T47D (cell line): Measurements from ENCODE around the gene C12orf43.

Experiments
- DNase-seq, 2 experiments: peaks; one replicate each; pipeline versions ENCODE4 v3.0.0 to v3.0.0-alpha.2; 2011 to 2012; ENCODE audit warnings: low read depth in 1 of 2, low spot score in 1 of 2
- JUND ChIP-seq: IDR thresholded peaks from 2 replicates; pipeline ENCODE4 v1.6.1; 2012; ENCODE audit warnings: low read depth
- in situ Hi-C: cut with HindIII; loops from 2 replicates; pipeline ENCODE4 v1.10.0; 2016; ENCODE audit warnings: low sequenced_read_pairs, low pct_unique_long_range_greater_than_20kb

C12orf43 gene

DNA sequence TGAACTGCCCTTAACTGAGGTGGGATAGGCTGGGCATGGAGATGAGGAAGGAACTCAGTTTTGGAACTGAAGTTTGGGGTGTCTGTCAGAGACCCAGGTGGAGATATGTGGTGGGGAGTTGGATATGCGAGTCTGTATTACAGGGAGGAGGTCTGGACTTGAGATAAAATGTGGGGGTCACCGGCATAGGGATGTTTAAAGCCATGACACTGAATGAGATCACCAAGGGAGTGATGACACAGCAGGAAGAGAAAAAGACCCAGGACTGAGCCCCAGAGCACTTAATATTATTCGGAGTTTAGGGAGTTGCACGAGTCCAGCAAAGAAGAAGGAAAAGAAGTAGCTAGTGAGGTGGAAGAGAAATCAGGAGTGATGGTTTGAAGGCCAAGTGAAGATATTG is 26.8 kb upstream of the C12orf43 start:
- in situ Hi-C loops: no loop called here
- no peak for TF ChIP-seq JUND

DNA sequence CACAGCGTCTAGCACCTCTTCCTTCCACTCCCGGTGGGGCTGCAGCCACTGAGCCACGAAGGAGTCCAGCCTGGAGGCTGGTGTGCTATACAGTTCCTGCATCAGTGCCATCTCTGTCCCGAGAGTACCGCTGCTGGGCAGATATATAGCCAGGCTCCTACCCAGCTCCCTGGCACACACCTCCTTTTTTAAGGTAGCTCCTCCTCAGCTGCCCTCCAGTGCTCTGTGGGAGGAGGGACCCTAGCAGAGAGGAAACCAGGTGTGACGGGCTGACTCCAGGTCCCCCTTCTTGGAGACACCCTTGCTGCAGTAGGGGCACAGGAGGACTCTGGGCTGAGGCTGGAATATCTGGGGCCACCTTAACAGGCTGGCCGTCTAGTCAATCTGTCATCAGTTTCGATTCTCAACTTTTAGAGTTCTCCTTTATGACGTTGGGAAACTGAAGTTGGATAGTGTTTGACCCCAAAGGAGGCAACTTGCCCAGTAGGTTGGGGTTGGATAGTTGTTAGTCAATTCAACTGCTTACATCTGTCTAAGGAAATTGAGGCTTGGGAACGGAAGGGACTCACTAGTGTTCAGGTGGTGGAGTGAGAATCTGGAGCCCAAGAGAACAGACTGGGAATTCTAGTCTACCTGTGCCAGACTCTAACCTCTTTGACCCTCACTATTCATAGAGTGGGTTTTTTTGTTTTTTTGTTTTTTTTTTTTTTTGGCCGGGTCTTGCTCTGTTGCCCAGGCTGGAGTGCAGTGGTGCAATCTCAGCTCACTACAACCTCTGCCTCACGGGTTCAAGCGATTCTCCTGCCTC is 22.8 kb upstream of the C12orf43 start, which contains the start of gene OASL:
TSS of gene OASL (minus strand) at position 386 of the 808 bp plus-strand sequence. CDS start at position 111, 275 bp downstream.
- TF ChIP-seq JUND: no peak
- DNase-seq: peak; percentile 64 to 79
- in situ Hi-C loops: no loop called here

More for the DNA sequence above, 26.8 kb upstream of the C12orf43 start:
- no peak for DNase-seq

DNA sequence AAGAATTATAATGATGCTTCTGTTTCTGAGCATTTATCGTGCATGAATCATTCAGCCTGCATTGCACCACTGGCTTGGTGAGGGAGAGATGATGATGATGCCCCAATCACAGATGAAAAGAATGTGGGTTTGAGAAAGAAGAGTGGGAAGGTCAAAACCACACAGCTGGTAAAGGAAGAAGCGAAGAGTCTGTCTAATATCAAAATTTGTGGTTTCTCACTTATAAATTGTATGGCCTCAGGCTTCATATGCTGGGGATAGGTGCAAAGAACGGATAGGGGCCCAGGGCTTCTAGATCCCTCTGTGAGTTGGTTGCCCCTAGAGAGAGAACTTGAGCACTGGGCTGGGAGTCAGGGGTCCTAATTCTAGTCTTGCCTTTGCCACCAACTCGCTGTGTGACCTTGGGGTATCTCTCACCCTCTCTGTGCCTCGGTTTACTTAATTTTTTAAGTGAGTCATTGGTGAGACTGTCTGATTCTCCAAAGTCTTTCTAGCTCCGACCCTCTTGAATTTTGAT is 20.6 kb upstream of the C12orf43 start:
- no peak for DNase-seq
- TF ChIP-seq JUND: no peak
- in situ Hi-C loops: no loop called here

DNA sequence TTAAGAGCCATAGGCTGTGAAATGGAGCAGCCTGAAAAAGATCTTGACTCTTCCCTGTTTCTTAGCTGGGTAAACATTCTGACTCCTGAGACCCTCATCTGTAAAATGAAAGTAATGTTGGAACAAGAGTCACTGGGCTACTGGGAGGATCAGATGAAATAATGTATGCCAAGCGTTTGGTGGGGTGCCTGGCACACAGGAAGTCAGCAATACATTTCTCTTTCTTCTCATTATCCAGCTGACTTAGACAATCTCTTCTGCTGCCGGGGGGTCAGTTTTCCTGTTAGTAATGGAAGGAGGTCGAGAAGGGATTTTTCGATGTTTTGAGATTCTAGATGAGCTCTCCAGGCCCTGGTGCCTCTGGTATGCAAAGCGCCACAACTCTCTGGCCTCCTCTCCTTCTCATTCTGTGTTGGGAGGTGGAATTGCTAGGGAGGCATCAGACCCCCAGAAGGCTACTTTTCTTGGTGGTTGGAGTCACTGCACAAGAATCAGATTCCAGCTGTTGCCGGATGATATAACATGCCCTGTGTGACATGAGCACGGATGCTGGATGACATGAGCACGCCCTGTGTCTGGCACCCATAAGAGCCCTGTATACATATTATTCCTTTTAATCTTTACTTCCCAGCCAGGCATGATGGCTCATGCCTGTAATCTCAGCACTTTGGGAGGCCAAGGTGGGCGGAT is 18.5 kb upstream of the C12orf43 start:
- TF ChIP-seq JUND: no peak
- in situ Hi-C loops: no loop called here
- no peak for DNase-seq

DNA sequence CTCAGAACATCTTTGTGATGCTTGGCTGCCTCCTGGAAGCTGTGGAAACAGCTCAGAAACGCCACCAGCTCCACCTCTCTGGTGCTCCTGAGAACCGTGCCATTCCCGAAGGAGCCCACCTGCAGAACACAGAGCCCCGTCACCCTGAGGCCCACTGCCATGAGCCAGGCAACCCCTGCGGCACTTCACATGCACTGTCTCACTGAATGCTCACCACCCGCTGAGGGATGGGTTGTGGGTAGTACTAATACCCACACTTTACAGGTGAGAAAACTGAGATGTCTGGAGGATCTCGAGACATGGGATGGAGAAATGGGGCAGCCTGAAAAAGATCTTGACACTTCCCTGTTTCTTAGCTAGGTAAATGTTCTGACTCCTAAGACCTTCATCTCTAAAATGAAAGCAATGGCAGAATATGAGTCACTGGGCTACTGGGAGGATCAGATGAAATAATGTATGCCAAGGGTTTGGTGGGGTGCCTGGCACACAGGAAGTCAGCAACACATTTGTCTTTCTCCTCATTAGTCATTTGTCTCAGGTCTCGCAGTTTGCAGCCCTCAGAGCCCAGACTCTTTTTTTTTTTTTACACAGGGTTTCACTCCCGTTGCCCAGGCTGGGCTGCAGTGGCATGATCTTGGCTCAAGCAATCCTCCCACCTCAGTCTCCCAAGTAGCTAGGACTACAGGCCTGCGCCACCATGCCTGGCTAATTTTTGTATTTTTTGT is 17.5 kb upstream of the C12orf43 start:
- in situ Hi-C loops: no loop called here
- TF ChIP-seq JUND: no peak
- no peak for DNase-seq

DNA sequence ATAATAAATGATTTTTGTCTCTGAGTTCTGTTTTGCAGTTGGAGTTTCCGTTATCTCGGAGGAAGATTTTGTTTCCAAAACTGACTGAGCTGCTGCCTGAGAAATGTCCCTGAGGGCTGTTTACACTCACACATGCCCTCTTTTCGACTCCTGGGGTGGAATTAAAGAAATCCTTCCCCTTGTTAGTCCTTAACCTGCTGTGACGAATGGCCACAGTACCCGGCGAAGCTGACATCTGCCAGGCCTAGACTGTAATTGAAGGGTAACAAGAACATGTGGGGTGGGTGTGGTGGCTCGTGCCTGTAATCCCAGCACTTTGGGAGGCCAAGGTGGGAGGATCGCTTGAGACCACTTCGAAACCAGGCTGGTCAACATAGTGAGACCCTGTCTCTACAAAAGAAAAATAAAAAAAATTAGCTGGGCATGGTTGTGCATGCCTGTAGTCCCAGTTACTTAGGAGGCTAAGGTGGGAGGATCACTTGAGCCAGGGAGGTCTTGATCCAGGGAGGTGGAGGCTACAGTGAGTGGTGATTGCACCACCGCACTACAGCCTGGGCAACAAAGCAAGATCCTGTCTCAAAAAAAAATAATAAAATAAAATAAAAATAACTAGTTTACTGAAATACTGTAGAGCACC is 14.4 kb upstream of the C12orf43 start:
- peak in 1 of 2 experiments; percentile 26 for DNase-seq
- in situ Hi-C loops: no loop called here
- TF ChIP-seq JUND: no peak

DNA sequence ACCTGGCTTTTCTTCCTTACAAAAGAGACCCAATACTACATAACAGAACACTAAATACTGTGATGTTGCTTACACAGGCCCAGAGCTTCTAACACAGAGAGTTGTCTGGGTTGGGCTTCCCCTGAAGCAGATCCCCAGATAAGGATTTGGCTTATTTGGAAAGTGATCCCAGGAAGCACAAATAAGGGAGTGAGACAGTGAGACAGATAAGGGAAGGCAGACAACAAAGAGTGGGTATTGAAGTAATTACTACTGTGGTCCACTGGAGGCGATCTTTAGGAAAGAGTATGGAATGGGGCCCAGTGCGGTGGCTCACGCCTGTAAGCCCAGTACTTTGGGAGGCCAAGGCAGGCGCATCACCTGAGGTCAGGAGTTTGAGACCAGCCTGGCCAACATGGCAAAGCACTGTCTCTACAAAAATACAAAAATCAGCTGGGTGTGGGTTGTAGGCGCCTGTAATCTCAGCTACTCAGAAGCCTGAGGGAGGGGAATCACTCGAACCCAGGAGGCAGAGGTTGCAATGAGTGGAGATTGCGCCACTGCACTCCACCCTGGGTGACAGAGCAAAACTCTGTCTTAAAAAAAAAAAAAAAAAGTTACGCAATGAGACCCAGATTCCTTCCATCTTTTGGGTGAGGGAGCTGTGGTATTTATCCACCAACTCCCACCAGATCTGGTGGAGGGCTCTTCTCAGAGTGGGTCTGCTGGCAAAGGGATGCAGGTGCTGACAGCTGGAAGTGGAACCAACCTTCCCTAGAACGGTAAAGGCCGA is 10.2 kb upstream of the C12orf43 start:
- DNase-seq: no peak
- in situ Hi-C loops: no loop called here
- TF ChIP-seq JUND: no peak

DNA sequence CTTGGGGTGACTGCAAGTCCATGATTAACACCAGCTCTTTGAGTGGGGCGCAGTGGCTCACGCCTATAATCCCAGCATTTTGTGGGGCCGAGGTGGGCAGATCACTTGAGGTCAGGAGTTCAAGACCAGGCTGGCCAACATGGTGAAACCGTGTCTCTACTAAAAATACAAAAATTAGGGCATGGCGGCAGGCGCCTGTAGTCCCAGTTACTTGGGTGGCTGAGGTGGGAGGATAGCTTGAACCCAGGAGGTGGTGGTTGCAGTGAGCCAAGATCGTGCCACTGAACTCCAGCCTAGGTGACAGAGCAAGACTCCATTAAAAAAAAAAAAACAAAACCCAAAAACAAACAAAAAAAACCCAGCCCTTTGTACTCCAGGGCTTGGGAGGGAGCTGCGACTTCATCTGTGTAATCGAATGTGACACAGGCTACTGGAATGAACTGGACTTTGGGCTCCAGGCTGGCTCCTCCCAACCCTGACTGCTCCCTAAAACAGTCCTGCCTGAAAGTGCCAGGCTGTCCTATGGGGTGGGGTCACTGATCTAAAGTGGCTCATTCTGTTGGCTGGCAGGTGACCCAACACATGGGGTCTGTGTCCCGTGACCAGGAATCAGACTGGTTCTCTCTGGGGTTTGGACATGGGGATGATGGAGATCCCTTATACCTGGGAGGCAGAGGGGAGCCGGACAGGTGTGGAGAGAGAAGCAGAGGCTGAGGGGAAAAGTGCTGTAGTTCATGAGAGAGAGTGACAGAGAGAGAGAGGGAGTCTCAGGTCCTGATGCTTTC is 9.3 kb upstream of the C12orf43 start:
- in situ Hi-C loops: no loop called here
- no peak for DNase-seq
- TF ChIP-seq JUND: no peak

DNA sequence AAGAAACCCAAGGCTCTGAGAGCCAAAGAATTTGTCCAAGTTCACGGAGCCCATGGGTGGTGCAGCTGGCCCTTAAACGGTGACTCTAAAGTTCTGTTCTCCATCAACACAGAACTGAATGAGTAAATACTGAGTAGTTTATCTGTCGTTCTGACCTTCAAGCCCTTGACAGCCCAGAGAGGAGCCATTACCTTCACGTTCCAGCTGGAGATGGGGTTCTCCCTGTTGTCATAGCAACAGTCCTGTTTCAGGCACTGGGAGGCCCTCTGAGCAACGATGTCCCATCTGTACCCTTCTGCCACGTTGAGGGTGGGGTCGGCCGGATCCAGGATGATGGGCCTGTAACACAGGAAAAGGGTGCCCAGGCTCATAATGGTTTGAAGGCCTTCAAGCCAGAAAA is 7.5 kb upstream of the C12orf43 start:
- DNase-seq: no peak
- in situ Hi-C loops: no loop called here
- TF ChIP-seq JUND: no peak

DNA sequence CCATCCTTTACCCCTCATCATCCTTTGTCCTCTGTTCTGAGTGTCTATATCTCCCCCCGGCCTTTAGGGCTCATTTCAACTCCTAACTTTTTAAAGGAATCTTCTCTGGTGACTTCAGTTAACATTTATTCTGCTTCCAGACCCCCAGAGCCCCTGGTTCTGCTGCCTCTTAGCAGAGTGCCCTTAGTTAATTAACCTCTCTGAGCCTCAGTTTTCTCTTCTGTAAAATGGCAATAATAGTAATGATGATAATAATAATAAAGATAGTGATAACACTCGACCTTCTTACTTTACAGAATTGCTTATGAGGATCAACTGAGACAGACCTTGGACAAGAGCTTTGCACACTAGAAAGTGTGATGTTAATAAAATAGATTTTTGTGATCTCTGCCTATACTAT is 6.4 kb upstream of the C12orf43 start:
- in situ Hi-C loops: no loop called here
- DNase-seq: no peak
- no peak for TF ChIP-seq JUND

DNA sequence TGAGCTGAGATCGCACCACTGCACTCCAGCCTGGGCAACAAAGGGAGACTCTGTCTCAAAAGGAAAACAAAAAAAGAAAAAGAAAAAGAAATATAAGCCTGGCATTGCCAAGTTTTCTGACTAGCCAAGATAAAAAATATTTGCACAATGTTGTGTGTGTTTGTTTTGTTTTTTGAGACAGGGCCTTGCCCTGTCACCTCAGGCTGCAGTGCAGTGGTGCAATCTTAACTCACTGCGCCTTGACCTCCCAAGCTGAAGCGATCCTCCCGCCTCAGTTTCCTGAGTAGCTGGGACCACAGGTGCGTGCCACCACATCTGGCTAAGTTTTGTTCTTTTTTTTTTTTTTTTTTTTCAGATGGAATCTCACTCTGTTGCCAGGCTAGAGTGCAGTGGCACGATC is 5.5 kb upstream of the C12orf43 start:
- no peak for DNase-seq
- in situ Hi-C loops: no loop called here
- no peak for TF ChIP-seq JUND
